D721Med (cell line): ENCODE measurements around the gene BLOC1S1.

ENCODE experiments used
- DNase-seq: peaks from one replicate; pipeline ENCODE4 v3.0.0; 2011; ENCODE audit warnings: low spot score; ENCODE audit not compliant: insufficient read length
- FAIRE-seq: peaks from 2 replicates; lab custom pipeline; 2011; peaks lifted over from hg19 to GRCh38; lab: Jason Lieb, UNC
- TF ChIP-seq, protein P1 (sequence below): IDR thresholded peaks from 2 replicates; pipeline ENCODE4 v1.5.1; 2012; ENCODE audit warnings: mild to moderate bottlenecking, control low read depth; ENCODE audit not compliant: insufficient read depth; ENCODE audit errors: missing control alignments

The BLOC1S1 gene

GRCh38 chr12:55728186-55728938 lies 12.5 kb downstream of the BLOC1S1 start:
- TF ChIP-seq, protein P1, sequence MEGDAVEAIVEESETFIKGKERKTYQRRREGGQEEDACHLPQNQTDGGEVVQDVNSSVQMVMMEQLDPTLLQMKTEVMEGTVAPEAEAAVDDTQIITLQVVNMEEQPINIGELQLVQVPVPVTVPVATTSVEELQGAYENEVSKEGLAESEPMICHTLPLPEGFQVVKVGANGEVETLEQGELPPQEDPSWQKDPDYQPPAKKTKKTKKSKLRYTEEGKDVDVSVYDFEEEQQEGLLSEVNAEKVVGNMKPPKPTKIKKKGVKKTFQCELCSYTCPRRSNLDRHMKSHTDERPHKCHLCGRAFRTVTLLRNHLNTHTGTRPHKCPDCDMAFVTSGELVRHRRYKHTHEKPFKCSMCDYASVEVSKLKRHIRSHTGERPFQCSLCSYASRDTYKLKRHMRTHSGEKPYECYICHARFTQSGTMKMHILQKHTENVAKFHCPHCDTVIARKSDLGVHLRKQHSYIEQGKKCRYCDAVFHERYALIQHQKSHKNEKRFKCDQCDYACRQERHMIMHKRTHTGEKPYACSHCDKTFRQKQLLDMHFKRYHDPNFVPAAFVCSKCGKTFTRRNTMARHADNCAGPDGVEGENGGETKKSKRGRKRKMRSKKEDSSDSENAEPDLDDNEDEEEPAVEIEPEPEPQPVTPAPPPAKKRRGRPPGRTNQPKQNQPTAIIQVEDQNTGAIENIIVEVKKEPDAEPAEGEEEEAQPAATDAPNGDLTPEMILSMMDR = no peak
- FAIRE-seq = no peak
- DNase-seq = no peak

DNA sequence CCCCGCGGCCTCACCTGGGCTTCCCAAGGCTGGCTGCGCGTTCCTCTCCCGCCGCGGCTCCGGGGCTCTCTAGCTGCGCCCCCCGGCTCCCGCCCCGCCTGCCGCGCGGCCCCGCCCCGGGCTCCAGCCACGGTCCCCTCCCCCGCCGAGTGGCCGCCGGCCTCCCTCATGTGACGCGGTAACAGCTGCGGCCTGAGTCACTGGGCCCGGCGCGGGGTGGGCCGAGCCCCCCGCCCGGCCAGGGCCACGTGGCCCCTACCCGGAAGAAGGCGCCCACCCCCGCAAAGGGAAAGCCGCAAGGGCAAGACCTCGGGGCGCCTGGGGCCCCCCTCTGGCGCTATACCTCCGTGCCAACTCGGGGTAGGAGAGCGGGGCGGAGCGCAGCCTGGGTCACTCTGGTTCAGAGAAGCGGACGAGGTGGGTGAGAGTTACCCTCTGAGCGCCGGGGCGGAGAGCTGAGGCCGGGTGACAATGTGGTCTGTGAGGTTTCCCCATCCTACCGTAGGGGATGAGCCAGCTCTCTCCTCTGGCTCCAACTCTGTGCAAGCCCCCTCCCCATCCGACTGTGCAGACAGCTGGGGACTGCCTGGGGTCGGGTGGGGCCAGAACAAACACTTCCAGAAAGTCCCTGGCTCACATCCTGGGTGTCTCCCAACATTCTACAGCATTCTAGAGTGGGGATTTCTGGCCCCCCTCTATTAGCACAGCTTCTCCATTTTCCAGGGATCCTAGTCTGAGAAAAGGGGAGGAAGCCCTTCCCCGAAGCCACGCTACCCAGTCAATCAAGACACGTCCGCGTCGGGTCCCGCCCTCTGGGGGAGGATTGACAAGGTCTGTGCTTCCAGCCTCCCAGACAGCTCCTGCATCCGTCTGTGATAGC lies 13.3 kb downstream of the BLOC1S1 start, which contains the start of gene CD63:
TSS of gene CD63 (minus strand) at position 71 of the 880 bp plus-strand sequence. CDS start 668 bp downstream, outside the sequence.
- TF ChIP-seq, protein P1 = no peak
- DNase-seq (peak; percentile 93), FAIRE-seq (no peak)

- FAIRE-seq = no peak
- TF ChIP-seq, protein P1 = no peak
- DNase-seq = no peak
These were observed 14.3 kb downstream of the BLOC1S1 start for GRCh38 chr12:55729819-55730818.

DNA sequence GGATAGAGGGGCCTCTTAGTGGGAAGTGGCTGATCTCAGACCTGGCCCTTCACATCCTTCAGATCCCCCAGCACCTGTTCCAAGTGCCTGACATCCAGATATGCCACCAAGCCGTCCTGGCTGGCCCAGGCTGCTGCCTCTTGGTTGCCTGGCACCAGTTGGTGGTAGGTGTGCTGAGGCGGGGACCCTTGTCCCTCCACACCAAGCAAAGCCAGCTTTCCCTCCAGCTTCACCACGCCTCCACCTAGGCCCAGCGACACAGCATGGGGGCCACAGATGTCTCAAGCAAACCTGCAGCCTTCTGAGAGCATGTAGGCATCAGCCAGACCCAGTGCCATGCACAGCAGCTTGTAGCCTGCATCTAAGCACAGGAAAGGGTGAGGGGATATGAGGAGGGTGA lies 16.4 kb downstream of the BLOC1S1 start:
- no peak for DNase-seq
- FAIRE-seq = no peak
- TF ChIP-seq, protein P1 = no peak

DNA sequence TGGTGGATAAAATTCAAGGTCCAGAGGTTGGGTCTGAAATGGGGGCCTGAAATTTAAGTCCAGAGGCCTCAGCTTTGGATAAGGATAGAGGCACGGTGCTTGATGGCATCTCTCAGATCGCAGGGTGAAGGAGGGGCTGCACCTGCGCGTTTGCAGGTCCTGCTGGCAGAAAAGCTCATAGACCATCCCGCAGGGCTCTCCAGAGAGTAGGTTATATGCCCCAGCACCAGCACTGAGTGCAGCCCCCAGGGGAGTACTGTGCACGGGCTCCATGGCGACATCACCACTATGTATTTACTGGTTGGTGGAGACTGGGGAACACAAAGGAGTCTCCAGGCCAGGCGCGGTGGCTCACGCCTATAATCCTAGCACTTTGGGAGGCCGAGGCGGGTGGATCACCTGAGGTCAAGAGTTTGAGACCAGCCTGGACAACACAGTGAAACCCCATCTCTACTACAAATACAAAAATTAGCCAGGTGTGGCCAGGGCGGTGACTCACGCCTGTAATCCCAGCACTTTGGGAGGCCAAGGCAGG lies 17.2 kb downstream of the BLOC1S1 start:
- no peak for FAIRE-seq
- TF ChIP-seq, protein P1 = no peak
- no peak for DNase-seq

DNA sequence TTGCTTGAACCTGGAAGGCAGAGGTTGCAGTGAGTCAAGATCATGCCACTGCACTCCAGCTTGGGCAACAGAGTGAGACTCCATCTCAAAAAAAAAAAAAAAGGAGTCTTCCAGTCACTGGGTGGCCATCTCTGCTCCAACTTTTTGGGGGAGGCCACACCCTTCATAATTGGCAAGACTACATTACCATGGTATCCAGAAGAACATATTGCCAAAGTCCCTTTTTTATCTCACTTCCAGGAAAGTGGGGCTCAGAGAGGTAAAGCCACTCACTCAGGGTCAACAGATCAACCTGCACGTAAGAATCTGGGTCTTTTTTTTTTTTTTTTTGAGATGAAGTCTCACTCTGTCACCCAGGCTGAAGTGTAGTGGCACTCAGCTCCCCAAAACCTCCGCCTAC lies 18.0 kb downstream of the BLOC1S1 start:
- FAIRE-seq = no peak
- TF ChIP-seq, protein P1 = no peak
- DNase-seq = no peak
